SU-DHL-6 (cell line): ENCODE measurements around the gene HSPB1.

Source experiments
- CTCF ChIP-seq: fragments of 200-600 bp; sonication (generic); IDR thresholded peaks from one replicate; pipeline ENCODE4 v1.5.1; 2017; ENCODE audit warnings: antibody characterized with exemption, mild to moderate bottlenecking, low read length, moderate library complexity; ENCODE audit not compliant: insufficient read depth, poor library complexity, severe bottlenecking
- EZH2phosphoT487 ChIP-seq: fragments of 200-600 bp; sonication (generic), shearing (Covaris generic); conservative IDR thresholded peaks from 2 replicates; pipeline ENCODE4 v1.6.1; 2018; ENCODE audit warnings: mild to moderate bottlenecking, antibody characterized with exemption, low read length, moderate library complexity, mixed read lengths

- TF ChIP-seq CTCF, result no peak
- TF ChIP-seq EZH2phosphoT487, result no peak
Measured at GRCh38 chr7:76327610-76328009, 25.1 kb downstream of the HSPB1 start.
